SU-DHL-6 (cell line): ENCODE results near the gene HECTD4.
A peak's percentile ranks its signal among the peaks of the same experiment; 100 is the strongest.

Experiments used
- H2AFZ ChIP-seq: fragments of 200-600 bp; sonication (generic); 2 replicates; pipeline ENCODE4 v1.6.1; 2014; ENCODE audit warnings: low read depth, mild to moderate bottlenecking, moderate library complexity, mixed read lengths, antibody characterized with exemption, low read length; ENCODE audit not compliant: severe bottlenecking
- H3F3A ChIP-seq: fragments of 200-600 bp; shearing (Covaris generic); 2 replicates; pipeline ENCODE4 v1.6.0; 2016; ENCODE audit warnings: antibody characterized with exemption, mild to moderate bottlenecking; ENCODE audit not compliant: insufficient read depth
- H3K27ac ChIP-seq: fragments of 200-600 bp; sonication (generic); 2 replicates; pipeline ENCODE4 v1.5.1; 2016; ENCODE audit warnings: low read depth, mild to moderate bottlenecking, low read length, moderate library complexity, mixed read lengths
- H3K27me3 ChIP-seq: fragments of 200-600 bp; sonication (generic), shearing (Covaris generic); 2 replicates; pipeline ENCODE4 v1.6.0; 2014; ENCODE audit warnings: mild to moderate bottlenecking, low read length
- H3K36me3 ChIP-seq: fragments of 200-600 bp; sonication (generic); 2 replicates; pipeline ENCODE4 v1.6.1; 2014; ENCODE audit warnings: mild to moderate bottlenecking, low read length, mixed read lengths
- H3K4me2 ChIP-seq: fragments of 300-600, 200-600 bp; shearing (Covaris generic), sonication (generic); 2 replicates; pipeline ENCODE4 v1.6.0; 2014; ENCODE audit warnings: low read length, low read depth, mild to moderate bottlenecking; ENCODE audit not compliant: poor library complexity, severe bottlenecking
- H3K4me3 ChIP-seq: fragments of 200-600 bp; sonication (generic); 2 replicates; pipeline ENCODE4 v1.5.1; 2014; ENCODE audit warnings: antibody characterized with exemption, low read length, mild to moderate bottlenecking, mixed read lengths; ENCODE audit not compliant: insufficient read depth, poor library complexity, severe bottlenecking
- H3K79me2 ChIP-seq: fragments of 200-600 bp; sonication (generic); 2 replicates; pipeline ENCODE4 v1.6.1; 2014; ENCODE audit warnings: mild to moderate bottlenecking, low read length, moderate library complexity; ENCODE audit not compliant: insufficient read depth
- H3K9ac ChIP-seq: fragments of 200-600 bp; sonication (generic); 2 replicates; pipeline ENCODE4 v1.7.0; 2014; ENCODE audit warnings: mild to moderate bottlenecking, low read length
- H3K9me2 ChIP-seq: fragments of 200-600 bp; sonication (generic); replicated peaks from 2 replicates; pipeline ENCODE4 v1.6.1; 2014; ENCODE audit warnings: low read length; ENCODE audit not compliant: insufficient read depth
- H3K9me3 ChIP-seq: fragments of 200-600 bp; sonication (generic); 2 replicates; pipeline ENCODE4 v1.6.1; 2014; ENCODE audit warnings: low read length, mixed read lengths; ENCODE audit not compliant: insufficient read depth
- H4K20me1 ChIP-seq: fragments of 200-600 bp; sonication (generic); 2 replicates; pipeline ENCODE4 v1.6.1; 2014; ENCODE audit warnings: low read depth, mild to moderate bottlenecking, antibody characterized with exemption, low read length, moderate library complexity, mixed read lengths
- CTCF ChIP-seq: fragments of 200-600 bp; sonication (generic); IDR thresholded peaks from one replicate; pipeline ENCODE4 v1.5.1; 2017; ENCODE audit warnings: antibody characterized with exemption, mild to moderate bottlenecking, low read length, moderate library complexity; ENCODE audit not compliant: insufficient read depth, poor library complexity, severe bottlenecking
- EZH2phosphoT487 ChIP-seq: fragments of 200-600 bp; sonication (generic), shearing (Covaris generic); conservative IDR thresholded peaks from 2 replicates; pipeline ENCODE4 v1.6.1; 2018; ENCODE audit warnings: mild to moderate bottlenecking, antibody characterized with exemption, low read length, moderate library complexity, mixed read lengths

HECTD4 gene

GRCh38 chr12:112124918-112125249, 257.3 kb downstream of the HECTD4 start:
- Histone ChIP-seq H3K79me2 (peaks cover 17% of the 10 kb centered on the region), H3K27me3 (no peaks in the 10 kb centered on the region), H3K36me3 (no peaks in the 10 kb centered on the region), H3K9ac (peak overlapping the region; percentile 34; the same call in 1 of the 2 replicates), H4K20me1 (no peaks in the 10 kb centered on the region; the same call in 1 of the 2 replicates), H2AFZ (peak overlapping the region; percentile 92), H3K4me3 (peak overlapping the region; percentile 37), H3F3A (peaks cover 6% of the 10 kb centered on the region; the same call in 1 of the 2 replicates), H3K4me2 (peak overlapping the region; percentile 94), H3K27ac (peak overlapping the region; percentile 59), H3K9me3 (no peaks in the 10 kb centered on the region), H3K9me2 (no peaks in the 10 kb centered on the region)
- no peak for TF ChIP-seq CTCF
- TF ChIP-seq EZH2phosphoT487, result no peak

- Histone ChIP-seq H3K4me2 (no peak overlapping the region), H2AFZ (no peak overlapping the region)
- no peak for TF ChIP-seq EZH2phosphoT487
- no peak for TF ChIP-seq CTCF
Observed at GRCh38 chr12:112122823-112123690, 259.2 kb downstream of the HECTD4 start.

GRCh38 chr12:112121780-112122565, 260.3 kb downstream of the HECTD4 start:
- no peaks in the 10 kb centered on the region for H3K36me3 ChIP-seq
- no peak overlapping the region for H2AFZ ChIP-seq
- no peaks in the 10 kb centered on the region; the same call in 1 of the 2 replicates for H4K20me1 ChIP-seq
- H3K79me2 ChIP-seq, result peaks cover 13% of the 10 kb centered on the region
- no peak for TF ChIP-seq CTCF
- TF ChIP-seq EZH2phosphoT487, result no peak
- H3K4me3 ChIP-seq, result no peak overlapping the region
- peaks cover 6% of the 10 kb centered on the region; the same call in 1 of the 2 replicates for H3F3A ChIP-seq
- no peak overlapping the region for H3K27ac ChIP-seq
- H3K9me3 ChIP-seq, result no peaks in the 10 kb centered on the region
- no peak overlapping the region for H3K9ac ChIP-seq
- no peaks in the 10 kb centered on the region for H3K9me2 ChIP-seq
- no peaks in the 10 kb centered on the region for H3K27me3 ChIP-seq
- H3K4me2 ChIP-seq, result no peak overlapping the region

More at GRCh38 chr12:112122823-112123690, 259.2 kb downstream of the HECTD4 start:
- peaks cover 6% of the 10 kb centered on the region; the same call in 1 of the 2 replicates for H3F3A ChIP-seq
- no peak overlapping the region for H3K27ac ChIP-seq
- no peak overlapping the region for H3K9ac ChIP-seq
- no peaks in the 10 kb centered on the region for H3K27me3 ChIP-seq
- peaks cover 17% of the 10 kb centered on the region for H3K79me2 ChIP-seq
- no peak overlapping the region for H3K4me3 ChIP-seq
- no peaks in the 10 kb centered on the region for H3K36me3 ChIP-seq
- H3K9me3 ChIP-seq, result no peaks in the 10 kb centered on the region
- H3K9me2 ChIP-seq, result no peaks in the 10 kb centered on the region
- H4K20me1 ChIP-seq, result no peaks in the 10 kb centered on the region; the same call in 1 of the 2 replicates
